MCF 10A (cell line): ENCODE measurements around the gene CFAP97D2. TPM values are rescaled to one million over a fixed set of nuclear protein-coding genes. Genes with fewer than 3 reads are reported as not detected.
"Not testable (repeated sequence)": the region's sequence is repeated elsewhere in the genome, so short reads cannot be mapped to it uniquely, and the experiment has no call there.

Experiments
- BruUV-seq: library from RNA; stranded (reverse); fragments of 400-500 nt; replicated peaks from 2 replicates; lab custom pipeline; 2021; lab: Mats Ljungman, UMichigan
- CTCF ChIA-PET: fragments of 300-600 bp; sonication (Branson Sonifier 250); formaldehyde crosslinking; extraction: SDS; loops from one replicate; lab custom pipeline; 2021; ENCODE audit warnings: antibody characterized with exemption, inconsistent platforms; lab: Yijun Ruan, JAX
- POLR2A ChIA-PET: fragments of 300-600, 350-650 bp; sonication (Branson Sonifier 250); formaldehyde crosslinking; extraction: SDS; loops from one replicate; lab custom pipeline; 2020; ENCODE audit warnings: antibody characterized with exemption, inconsistent platforms; lab: Yijun Ruan, JAX
- DNase-seq: peaks from one replicate; pipeline ENCODE4 v3.0.0-alpha.2; 2018; ENCODE audit not compliant: unreplicated experiment
- H3K27ac Mint-ChIP-seq: one replicate; pipeline ENCODE4 v1.8.0; 2022; ENCODE audit warnings: mild to moderate bottlenecking, low read depth, mixed read lengths; ENCODE audit not compliant: unreplicated experiment
- H3K27me3 Mint-ChIP-seq: one replicate; pipeline ENCODE4 v1.8.0; 2022; ENCODE audit warnings: mixed read lengths; ENCODE audit not compliant: insufficient read depth, unreplicated experiment
- H3K36me3 Mint-ChIP-seq: one replicate; pipeline ENCODE4 v1.8.0; 2022; ENCODE audit warnings: mild to moderate bottlenecking, moderate library complexity, mixed read lengths; ENCODE audit not compliant: insufficient read depth, unreplicated experiment
- H3K4me1 Mint-ChIP-seq: one replicate; pipeline ENCODE4 v1.8.0; 2022; ENCODE audit warnings: mixed read lengths; ENCODE audit not compliant: insufficient read depth, unreplicated experiment
- H3K4me3 Mint-ChIP-seq: one replicate; pipeline ENCODE4 v1.8.0; 2022; ENCODE audit warnings: mild to moderate bottlenecking, moderate library complexity, mixed read lengths; ENCODE audit not compliant: unreplicated experiment
- H3K9me3 Mint-ChIP-seq: one replicate; pipeline ENCODE4 v1.8.0; 2022; ENCODE audit warnings: mixed read lengths; ENCODE audit not compliant: unreplicated experiment
- intact Hi-C: fragments of 100-400 bp; cut with micrococcal nuclease; formaldehyde crosslinking; loops from 2 replicates; pipeline ENCODE4 v1.14.1; 2022
- total RNA-seq: library from RNA; stranded (reverse); gene quantifications from 2 replicates; pipeline ENCODE4 v1.2.3, GENCODE V29; 2022
- TF ChIP-seq, protein P1 (sequence below): fragments of 200-600 bp; IDR thresholded peaks from one replicate; pipeline ENCODE4 v1.8.0; 2022; ENCODE audit warnings: antibody characterized with exemption, mild to moderate bottlenecking; ENCODE audit not compliant: unreplicated experiment

Gene CFAP97D2
- total RNA-seq, 1 experiment from 2014 or later, result not detected

DNA sequence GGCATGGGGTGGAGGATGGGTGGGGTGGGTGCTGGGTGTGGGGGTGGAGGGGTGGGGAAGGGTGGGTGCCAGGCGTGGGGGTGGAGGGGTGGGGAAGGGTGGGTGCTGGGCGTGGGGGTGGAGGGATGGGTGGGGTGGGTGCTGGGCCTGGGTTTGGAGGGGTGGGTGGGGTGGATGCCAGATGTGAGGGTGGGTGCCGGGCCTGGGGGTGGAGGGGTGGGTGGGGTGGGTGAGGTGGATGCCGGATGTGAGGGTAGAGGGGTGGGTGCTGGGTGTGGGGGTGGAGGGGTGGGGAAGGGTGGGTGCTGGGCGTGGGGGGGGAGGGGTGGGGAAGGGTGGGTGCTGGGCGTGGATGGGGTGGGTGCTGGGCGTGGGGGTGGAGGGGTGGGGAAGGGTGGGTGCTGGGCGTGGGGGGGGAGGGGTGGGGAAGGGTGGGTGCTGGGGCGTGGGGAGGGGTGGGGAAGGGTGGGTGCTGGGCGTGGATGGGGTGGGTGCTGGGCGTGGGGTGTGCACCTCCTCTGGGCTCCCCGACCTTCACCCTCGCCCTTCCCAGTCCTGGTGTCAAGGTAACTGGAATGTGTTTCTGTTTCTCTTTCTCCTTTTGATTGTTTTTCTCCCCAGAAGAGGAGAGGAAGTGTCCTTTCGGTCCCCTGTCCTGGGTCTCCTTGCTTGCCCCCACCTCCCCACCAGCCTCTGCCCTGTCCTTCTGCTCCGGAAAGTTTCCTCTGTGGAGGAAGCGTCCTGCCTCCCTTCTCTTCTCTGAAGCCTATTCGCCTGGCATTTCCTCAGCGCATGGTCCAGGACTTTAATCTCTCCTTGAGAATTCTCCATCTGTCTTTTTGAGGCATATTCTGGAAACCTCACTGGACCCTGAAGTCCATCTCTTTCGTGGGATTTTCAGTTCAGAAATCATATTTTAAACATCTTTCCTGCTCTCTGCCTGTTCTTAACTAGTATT lies 22.9 kb upstream of the CFAP97D2 start:
- CTCF ChIA-PET, result interaction anchor here (0.6 kb wide), 1 partner anchor 51 kb away, joined by 3 read pairs; no protein-coding TSS in a partner anchor
- intact Hi-C loops, result loop anchor here (10.0 kb wide), 1 partner anchor 201 kb away; no protein-coding TSS in a partner anchor

GRCh38 chr13:114157869-114158495 lies 21.1 kb upstream of the CFAP97D2 start:
- TF ChIP-seq, protein P1, sequence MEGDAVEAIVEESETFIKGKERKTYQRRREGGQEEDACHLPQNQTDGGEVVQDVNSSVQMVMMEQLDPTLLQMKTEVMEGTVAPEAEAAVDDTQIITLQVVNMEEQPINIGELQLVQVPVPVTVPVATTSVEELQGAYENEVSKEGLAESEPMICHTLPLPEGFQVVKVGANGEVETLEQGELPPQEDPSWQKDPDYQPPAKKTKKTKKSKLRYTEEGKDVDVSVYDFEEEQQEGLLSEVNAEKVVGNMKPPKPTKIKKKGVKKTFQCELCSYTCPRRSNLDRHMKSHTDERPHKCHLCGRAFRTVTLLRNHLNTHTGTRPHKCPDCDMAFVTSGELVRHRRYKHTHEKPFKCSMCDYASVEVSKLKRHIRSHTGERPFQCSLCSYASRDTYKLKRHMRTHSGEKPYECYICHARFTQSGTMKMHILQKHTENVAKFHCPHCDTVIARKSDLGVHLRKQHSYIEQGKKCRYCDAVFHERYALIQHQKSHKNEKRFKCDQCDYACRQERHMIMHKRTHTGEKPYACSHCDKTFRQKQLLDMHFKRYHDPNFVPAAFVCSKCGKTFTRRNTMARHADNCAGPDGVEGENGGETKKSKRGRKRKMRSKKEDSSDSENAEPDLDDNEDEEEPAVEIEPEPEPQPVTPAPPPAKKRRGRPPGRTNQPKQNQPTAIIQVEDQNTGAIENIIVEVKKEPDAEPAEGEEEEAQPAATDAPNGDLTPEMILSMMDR, result no peak
- Mint-ChIP-seq H3K27me3 (peaks cover 22% of the 10 kb centered on the region), H3K9me3 (peaks cover 10% of the 10 kb centered on the region), H3K4me1 (peaks cover 5% of the 10 kb centered on the region), H3K27ac (no peak overlapping the region), H3K4me3 (no peak overlapping the region), H3K36me3 (no peaks in the 10 kb centered on the region)
- POLR2A ChIA-PET, result no interaction called here
- no TSS peak for BruUV-seq
- intact Hi-C loops, result loop anchor here (10.0 kb wide), 1 partner anchor 203 kb away; no protein-coding TSS in a partner anchor
- CTCF ChIA-PET, result no interaction called here
- DNase-seq, result no peak

More for the DNA sequence above, 22.9 kb upstream of the CFAP97D2 start:
- Mint-ChIP-seq H3K27me3 (peaks cover 17% of the 10 kb centered on the region), H3K4me3 (no peak overlapping the region), H3K4me1 (peaks cover 10% of the 10 kb centered on the region), H3K36me3 (no peaks in the 10 kb centered on the region), H3K27ac (peak overlapping the region; percentile 11), H3K9me3 (peaks cover 10% of the 10 kb centered on the region)
- BruUV-seq, result no TSS peak
- POLR2A ChIA-PET, result no interaction called here
- TF ChIP-seq, protein P1, result no peak
- DNase-seq, result no peak

DNA sequence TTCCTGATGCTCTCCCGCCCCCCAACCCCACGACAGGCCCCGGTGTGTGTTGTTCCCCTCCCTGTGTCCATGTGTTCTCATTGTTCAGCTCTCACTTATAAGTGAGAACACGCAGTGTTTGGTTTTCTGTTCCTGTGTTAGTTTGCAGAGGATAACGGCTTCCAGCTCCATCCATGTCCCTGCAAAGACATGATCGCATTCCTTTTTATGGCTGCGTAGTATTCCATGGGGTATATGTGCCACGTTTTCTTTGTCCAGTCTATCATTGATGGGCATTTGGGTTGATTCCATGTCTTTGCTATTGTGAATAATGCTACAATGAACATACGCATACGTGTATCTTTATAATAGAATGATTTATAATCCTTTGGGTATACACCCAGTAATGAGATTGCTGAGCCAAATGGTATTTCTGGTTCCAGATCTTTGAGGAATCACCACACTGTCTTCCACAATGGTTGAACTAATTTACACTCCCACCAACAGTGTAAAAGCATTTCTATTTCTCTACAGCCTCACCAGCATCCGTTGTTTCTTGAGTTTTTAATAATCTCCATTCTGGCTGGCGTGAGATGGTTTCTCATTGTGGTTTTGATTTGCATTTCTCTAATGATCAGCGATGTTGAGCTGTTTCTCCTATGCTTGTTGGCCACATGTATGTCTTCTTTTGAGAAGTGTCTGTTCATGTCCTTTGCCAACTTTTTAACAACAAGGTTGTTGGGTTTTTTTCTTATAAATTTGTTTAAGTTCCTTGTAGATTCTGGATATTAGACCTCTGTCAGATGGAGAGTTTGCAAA lies 20.0 kb upstream of the CFAP97D2 start:
- POLR2A ChIA-PET, H3K4me1 Mint-ChIP-seq, BruUV-seq, H3K36me3 Mint-ChIP-seq, DNase-seq, CTCF ChIA-PET, H3K27ac Mint-ChIP-seq, H3K4me3 Mint-ChIP-seq, H3K9me3 Mint-ChIP-seq: not testable (repeated sequence)
- peaks cover 33% of the 10 kb centered on the region for H3K27me3 Mint-ChIP-seq
- intact Hi-C loops, result loop anchor here (10.0 kb wide), 1 partner anchor 204 kb away; no protein-coding TSS in a partner anchor

GRCh38 chr13:114161028-114161556 lies 18.0 kb upstream of the CFAP97D2 start:
- DNase-seq, result no peak
- no TSS peak for BruUV-seq
- intact Hi-C loops, result no loop called here
- Mint-ChIP-seq H3K9me3 (no peaks in the 10 kb centered on the region), H3K4me1 (peaks cover 5% of the 10 kb centered on the region), H3K36me3 (no peaks in the 10 kb centered on the region), H3K27ac (no peak overlapping the region), H3K27me3 (peaks cover 40% of the 10 kb centered on the region), H3K4me3 (no peak overlapping the region)
- CTCF ChIA-PET, result no interaction called here
- POLR2A ChIA-PET, result no interaction called here
- TF ChIP-seq, protein P1, result no peak
